G401.6 (cell line): Measurements from ENCODE around the gene ZMYND10.
"Not testable (repeated sequence)": the region's sequence is repeated elsewhere in the genome, so short reads cannot be mapped to it uniquely, and the experiment has no call there.

Source experiments
- FAIRE-seq: peaks from 2 replicates; lab custom pipeline; 2012; peaks lifted over from hg19 to GRCh38; lab: Jason Lieb, UNC

ZMYND10 gene

DNA sequence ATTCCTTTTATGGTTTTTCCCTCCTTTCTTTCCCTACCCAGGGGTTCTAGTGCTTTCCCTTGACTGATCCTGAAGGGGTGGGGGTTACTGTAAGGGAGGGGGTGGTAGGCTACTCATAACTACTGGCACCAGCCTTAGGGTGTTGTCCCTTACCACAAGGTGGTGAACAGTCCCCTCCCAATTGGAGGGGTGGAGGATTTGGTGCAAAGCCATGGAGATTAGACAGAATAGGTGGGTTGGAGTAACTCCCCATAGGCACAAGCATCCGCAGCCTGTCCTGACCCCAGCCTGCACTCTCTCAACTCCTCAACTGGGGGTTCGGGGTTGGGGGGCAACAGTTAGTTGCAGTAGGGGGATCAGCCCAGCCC, 20.4 kb downstream of the ZMYND10 start:
- FAIRE-seq, result no peak

DNA sequence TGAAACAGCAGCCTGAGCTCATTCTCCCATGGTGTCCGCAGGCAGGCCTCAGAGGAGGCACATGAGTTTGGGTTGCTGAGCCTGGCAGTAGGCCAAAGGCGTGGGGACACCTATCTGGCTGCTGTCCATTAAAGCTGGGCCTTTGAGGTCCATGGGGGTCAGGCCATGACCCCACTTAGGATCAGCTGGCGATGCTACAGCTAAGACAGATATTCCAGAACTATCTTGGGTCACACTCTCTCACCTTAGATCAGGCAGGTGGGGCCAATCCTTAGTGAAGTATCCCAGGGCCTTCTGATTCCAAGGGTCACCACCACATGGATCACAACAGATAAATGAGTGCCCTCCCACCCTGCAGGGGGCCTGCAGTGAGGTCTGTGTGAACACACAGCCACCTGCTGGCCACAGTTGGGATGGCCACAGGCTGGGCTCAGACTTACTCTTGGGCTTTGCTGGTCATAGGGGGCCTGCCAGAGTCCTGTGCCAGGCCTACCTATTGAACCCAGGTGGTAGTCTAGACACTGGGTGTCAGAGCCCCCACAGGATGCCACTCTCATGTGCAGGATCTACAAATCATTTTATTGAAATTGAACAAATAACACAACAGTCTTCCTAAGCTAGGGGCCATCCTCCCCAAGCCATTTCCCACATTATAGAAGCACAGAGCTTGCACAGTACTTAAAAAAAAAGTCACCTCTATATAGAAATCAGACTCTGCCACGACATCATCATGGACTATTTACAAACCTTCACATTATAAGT, 21.0 kb downstream of the ZMYND10 start:
- no peak for FAIRE-seq

GRCh38 chr3:50323614-50324199, 21.8 kb downstream of the ZMYND10 start:
- no peak for FAIRE-seq

- FAIRE-seq, result no peak
Measured at GRCh38 chr3:50323092-50323600, 22.4 kb downstream of the ZMYND10 start.

GRCh38 chr3:50322386-50323091, 23.0 kb downstream of the ZMYND10 start, which contains the start of gene HYAL2:
Gene HYAL2 (minus strand): TSS chr3:50322745. CDS start chr3:50320489, 2,256 bp downstream.
- FAIRE-seq, result no peak

GRCh38 chr3:50322115-50322385, 23.5 kb downstream of the ZMYND10 start:
- no peak for FAIRE-seq

- no peak for FAIRE-seq
Measured at GRCh38 chr3:50321336-50322114, 24.0 kb downstream of the ZMYND10 start.

DNA sequence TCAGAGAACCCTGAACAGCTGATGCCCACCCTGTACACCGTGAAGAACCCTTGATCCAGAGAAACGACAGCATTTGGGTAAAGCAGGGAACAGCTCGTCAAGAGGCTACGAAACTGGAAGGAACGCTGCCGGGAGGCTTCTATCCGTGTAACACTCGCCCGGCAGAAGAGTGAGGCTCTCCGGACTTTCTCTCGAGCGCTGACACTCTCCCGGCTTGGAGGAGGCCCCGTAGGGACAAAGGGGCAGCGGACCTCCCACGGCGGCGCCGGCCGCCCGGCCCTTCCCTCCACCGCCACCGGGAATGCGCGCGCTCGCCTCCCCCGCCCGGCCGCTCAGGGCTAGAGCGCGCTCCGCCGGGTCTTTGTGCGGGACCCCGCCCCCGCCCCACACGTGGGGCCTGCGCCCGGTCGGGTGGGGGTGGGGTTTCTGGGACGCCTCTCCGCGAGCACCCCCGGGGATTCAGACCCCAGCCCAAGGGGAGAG, 24.6 kb downstream of the ZMYND10 start:
- FAIRE-seq, result no peak

DNA sequence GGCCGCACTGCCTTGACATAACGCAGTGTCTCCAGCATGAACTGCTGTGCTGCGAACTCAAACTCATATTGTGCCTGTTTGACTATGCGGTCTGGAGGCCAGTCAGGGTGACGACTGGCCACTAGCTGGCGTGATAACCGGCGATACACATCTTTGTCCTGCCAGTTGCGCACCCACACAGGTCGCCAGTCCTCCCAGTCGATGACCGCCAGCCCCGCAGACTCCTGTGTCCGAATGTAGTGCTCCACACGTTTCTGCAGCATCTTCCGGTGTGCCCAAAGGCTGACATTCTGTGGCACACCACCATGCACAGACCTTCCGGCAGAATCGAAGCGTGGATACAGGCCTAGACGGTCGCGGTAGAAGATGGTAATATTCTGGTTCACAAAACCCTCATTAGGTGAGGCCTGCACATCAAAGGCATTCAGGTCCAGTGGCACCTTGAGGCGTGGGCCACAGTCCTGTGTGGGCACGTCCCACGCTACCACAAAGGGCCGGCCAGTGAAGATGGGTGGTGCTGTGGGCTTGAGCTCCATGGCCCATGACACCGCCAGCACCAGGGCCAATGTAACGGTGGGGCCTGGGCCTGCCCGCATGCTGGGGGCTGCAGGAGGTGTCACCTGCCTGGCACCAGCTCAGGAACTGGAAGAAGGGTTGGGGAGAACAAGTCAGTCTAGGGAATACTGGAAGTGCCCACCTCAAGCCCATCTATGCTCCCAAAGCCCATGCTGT, 25.5 kb downstream of the ZMYND10 start:
- FAIRE-seq, result no peak

DNA sequence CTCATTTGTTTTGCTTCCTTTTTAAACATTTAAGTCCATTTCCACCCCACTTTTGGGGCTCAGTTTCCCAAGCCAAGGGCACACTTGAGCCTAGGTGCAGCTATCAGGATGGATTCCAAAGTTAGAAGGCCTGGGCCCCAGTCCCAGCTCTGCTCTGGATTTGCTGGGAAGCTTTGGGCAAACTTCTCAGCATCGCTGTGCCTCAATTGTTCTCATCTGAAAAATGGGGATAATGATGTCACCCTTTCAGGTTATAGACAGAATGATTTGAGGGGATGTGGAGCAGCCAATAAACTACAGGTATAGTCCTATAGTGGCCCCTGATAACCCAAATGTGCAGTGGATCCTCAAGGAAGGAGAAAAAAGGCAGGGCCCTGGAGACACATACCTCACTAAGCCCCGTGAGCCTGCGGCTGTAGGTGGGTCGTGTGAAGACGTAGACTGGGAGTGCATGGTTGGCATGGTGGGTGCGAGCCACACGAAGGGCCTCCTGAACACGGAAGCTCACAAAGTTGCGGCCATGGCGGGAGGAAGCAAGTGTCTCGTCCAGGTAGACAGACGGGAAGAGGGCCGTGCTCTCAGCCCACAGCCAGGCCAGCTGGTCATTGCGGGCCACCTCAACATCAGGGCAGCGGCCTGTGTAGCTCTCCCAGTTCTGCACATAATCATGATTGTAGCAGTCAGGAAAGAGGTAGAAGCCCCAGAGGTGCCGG, 26.2 kb downstream of the ZMYND10 start:
- no peak for FAIRE-seq

DNA sequence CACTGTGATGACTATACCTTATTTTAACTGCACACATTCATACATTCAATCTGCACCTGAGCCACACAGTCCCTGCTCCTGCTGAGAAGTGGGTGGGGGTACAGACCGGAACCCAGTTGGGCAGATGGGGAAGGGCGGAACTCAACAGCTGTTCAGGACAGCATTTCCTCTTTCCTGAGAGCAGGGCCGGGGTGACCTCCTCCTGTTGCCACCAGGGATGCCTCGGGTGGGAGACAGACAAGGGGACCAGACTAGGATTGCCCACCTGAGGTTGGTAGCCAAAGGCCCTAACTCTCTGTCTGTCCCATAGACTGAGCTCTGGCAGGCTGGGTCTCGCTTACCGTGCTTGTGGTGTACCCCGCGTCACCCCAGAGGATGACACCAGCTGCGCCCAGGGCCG, 26.9 kb downstream of the ZMYND10 start:
- no peak for FAIRE-seq

DNA sequence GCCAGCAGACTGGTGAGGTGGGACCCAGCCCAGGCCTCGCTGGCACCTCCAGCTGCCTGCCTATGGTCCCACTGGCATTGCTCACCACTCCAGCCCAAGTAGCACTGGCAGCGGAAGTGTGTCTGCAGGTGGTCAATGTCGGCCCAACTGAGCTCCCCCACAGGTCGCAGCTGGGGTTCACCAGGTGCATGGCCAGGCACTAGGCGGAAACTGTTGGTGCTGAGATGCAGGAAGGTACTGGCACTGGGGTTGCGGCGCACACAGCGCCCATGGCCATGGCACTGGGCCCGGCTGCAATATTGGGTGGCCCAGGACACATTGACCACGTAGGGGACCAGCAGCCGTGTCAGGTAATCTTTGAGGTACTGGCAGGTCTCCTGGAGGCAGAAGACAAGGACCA, 27.4 kb downstream of the ZMYND10 start:
- no peak for FAIRE-seq

- no peak for FAIRE-seq
Measured at GRCh38 chr3:50317300-50317699, 28.2 kb downstream of the ZMYND10 start.

DNA sequence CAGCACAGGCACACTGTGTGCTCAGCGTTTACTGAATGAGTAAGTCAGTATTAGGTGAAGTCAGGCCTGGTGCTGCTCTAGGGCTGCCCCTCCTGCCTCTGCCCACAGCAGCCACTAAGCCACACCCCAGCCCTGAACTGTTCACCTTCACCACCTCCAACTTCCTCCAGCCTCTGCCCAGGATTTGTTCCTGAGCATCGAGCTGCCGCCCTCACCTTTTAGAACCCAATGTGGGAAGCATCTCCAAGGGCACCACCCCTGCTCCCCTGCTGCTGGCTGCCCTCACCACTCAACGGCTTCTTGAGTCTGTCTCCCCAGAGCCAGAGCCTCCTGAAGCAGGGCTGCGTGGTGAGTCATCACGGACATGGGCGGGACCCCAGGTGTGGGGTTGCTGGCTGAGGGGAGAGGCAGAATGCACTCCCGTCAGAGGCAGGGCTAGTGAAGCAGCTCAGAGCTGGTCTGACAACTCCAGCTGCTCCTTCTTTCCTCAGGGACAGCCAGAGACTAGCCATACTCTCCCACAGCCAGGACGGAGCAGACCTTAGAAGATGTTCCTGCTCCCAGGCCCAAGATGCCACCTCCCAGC, 28.8 kb downstream of the ZMYND10 start:
- FAIRE-seq, result no peak

- no peak for FAIRE-seq
Measured at GRCh38 chr3:50314816-50315215, 30.7 kb downstream of the ZMYND10 start.

DNA sequence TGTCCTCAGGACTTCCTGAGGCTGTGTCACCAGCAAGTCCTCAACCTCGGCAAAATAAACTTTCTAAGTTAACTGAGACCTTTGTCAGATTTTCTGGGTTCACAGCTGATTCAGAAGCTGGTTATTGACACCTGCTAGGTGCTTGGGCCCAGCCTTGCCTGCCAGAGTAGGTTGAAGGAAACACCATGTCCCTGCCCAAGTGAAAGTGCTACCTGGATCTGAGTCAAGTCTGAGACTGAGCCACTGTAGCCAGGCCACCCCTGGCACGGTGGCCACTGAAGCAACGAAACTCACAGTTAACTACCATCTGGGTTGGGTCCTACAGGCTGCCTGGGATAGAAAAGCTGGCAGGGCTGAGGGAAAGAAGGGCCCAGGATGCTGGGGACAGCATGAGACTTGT, 31.2 kb downstream of the ZMYND10 start:
- FAIRE-seq, result no peak

- not testable (repeated sequence) for FAIRE-seq
Measured at GRCh38 chr3:50312041-50312440, 33.5 kb downstream of the ZMYND10 start.

DNA sequence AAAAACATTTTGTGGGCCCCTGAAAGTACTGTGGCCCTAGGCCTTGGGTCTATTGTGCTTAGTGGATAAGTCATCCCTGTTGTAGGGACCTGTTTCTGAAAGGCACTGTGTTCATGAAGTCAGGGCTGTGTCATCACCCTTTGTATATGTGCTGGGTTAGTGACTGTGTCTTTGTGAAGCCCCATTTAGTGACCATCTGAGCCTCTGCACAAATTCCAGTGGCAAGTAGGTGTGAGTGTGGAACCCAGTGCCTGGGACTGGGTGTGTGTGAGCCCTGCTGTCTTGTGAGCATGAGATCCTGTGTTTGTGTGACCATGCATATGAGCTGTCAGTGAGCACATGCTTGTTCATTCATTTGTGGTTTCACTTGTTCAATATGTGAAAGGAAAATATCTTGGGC, 40.9 kb downstream of the ZMYND10 start:
- no peak for FAIRE-seq

DNA sequence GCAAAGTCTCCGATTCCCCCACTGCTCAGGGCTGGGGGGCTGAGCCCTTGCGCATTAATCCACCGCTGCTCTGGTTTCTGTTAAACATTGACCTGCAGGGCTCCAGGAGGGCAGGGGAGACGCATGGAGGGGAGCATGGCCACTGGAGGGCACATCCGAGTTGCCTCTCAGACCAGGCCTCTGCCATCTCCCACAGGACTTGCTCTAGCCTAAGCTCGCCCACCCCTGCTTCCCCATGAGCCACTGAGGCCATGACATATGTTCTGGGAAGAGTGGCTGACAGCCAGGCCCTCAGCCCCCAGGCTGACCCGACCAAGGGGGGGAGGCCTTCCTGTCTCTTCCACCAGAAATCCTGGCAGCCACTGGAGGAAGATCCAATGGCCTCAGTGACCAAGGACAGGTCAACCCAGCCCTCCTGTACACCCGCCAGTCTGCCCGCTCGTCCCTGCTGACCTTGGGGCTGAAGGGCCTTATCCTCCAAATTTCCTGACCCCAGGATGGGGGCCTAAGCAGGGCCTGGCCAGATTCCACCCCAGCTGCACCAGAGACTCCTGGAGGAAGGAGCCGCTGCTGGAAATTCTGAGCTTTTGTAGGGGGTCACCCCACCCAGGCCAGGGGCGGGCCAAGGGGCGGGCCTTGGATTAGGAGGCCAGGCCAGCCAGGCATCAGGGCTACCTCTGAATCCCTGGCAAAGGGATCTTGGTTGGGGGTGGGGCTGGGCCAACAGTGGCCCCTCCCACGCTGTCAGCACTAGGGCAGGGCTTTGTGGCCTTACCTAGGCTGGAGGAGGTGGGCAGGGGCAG, 42.3 kb downstream of the ZMYND10 start, which contains the start of gene HYAL1:
TSS of gene HYAL1 (minus strand) at position 562 of the 803 bp plus-strand sequence. CDS start 618 bp downstream, outside the sequence.
- FAIRE-seq, result no peak
